Uterus (tissue), 4 donors: ENCODE data around the gene GCC2. TPM values are rescaled to one million over a fixed set of nuclear protein-coding genes. Genes with fewer than 3 reads are reported as not detected.
A peak's percentile ranks its signal among the peaks of the same experiment; 100 is the strongest.
"Not testable (repeated sequence)": the region's sequence is repeated elsewhere in the genome, so short reads cannot be mapped to it uniquely, and the experiment has no call there.

ENCODE experiments used
- DNase-seq, 2 donors: peaks; one replicate each; pipeline ENCODE4 v3.0.0-alpha.2; 2019 to 2020
- H3K27ac ChIP-seq, 2 donors: fragments of 200-600 bp; sonication (generic); 1 replicate in 1 of 2; 2 replicates in 1 of 2; pipeline ENCODE4 v1.5.1; 2016 to 2018
- H3K27me3 ChIP-seq, 2 donors: fragments of 200-600 bp; sonication (generic); one replicate each; pipeline ENCODE4 v1.5.1; 2018 to 2019; ENCODE audit warnings: control low read depth in 1 of 2
- H3K36me3 ChIP-seq, 2 donors: fragments of 200-600 bp; sonication (generic); one replicate each; pipeline ENCODE4 v1.5.1; 2019; ENCODE audit warnings: control low read depth in 1 of 2
- H3K4me1 ChIP-seq, 2 donors: fragments of 200-600 bp; sonication (generic); one replicate each; pipeline ENCODE4 v1.5.1; 2018 to 2019; ENCODE audit warnings: control low read depth in 1 of 2
- H3K4me3 ChIP-seq, 2 donors: fragments of 200-600 bp; sonication (generic); 1 replicate in 1 of 2; 2 replicates in 1 of 2; pipeline ENCODE4 v1.5.1; 2018 to 2019; ENCODE audit warnings: mild to moderate bottlenecking in 1 of 2
- H3K9me3 ChIP-seq, 2 donors: fragments of 200-600 bp; sonication (generic); one replicate each; pipeline ENCODE4 v1.5.1; 2019; ENCODE audit warnings: control low read depth in 1 of 2
- CTCF ChIP-seq, 4 experiments: fragments of 200-600 bp in 2 of 4; fragments of 450-650 bp in 2 of 4; sonication (generic) in 2 of 4; IDR thresholded peaks; one replicate each; pipeline ENCODE4 v1.5.1; 2016 to 2019; ENCODE audit warnings: antibody characterized with exemption in 4 of 4, mild to moderate bottlenecking in 2 of 4, moderate library complexity in 1 of 4
- POLR2A ChIP-seq, 2 donors: fragments of 450-650 bp; IDR thresholded peaks; one replicate each; pipeline ENCODE4 v1.6.1; 2016; ENCODE audit warnings: antibody characterized with exemption in 2 of 2, mild to moderate bottlenecking in 1 of 2, moderate library complexity in 1 of 2
- intact Hi-C: fragments of 100-400 bp; cut with DNase I; formaldehyde crosslinking; loops from one replicate; pipeline ENCODE4 v1.15.1; 2023; ENCODE audit warnings: low total_unique reads
- total RNA-seq, 4 donors: library from RNA; depleted of rRNA in 3 of 4; stranded (reverse); fragments of >200 nt in 3 of 4; gene quantifications; one replicate each; pipeline versions ENCODE4 v1.1.0 to v1.2.4, GENCODE V29; 2014 to 2023
- donor health status: DM: yes; HTN: yes; CAD: no.

The GCC2 gene
- total RNA-seq, 4 donors from 2014 or later = 30.3 to 79.4 (median 57.7) TPM

- no peak for DNase-seq
- no peaks in the 10 kb centered on the region for H3K9me3 ChIP-seq
- peaks cover 0 to 6% of the 10 kb centered on the region in 2 donors for H3K4me1 ChIP-seq
- TF ChIP-seq CTCF (IDR thresholded peaks at IDR 0.05) = no peak
- TF ChIP-seq POLR2A (IDR thresholded peaks at IDR 0.05) = no peak
- no peak overlapping the region for H3K4me3 ChIP-seq
- H3K27me3 ChIP-seq = no peaks in the 10 kb centered on the region
- H3K36me3 ChIP-seq = no peaks in the 10 kb centered on the region
- intact Hi-C loops = no loop called here
- no peak overlapping the region for H3K27ac ChIP-seq
These were observed 2.3 kb upstream of the GCC2 start for GRCh38 chr2:108446703-108447102.

GRCh38 chr2:108447947-108448677, 894 bp upstream of the GCC2 start:
- DNase-seq = no peak
- TF ChIP-seq POLR2A (IDR thresholded peaks at IDR 0.05) (no peak), CTCF (IDR thresholded peaks at IDR 0.05) (no peak)
- Histone ChIP-seq H3K27me3 (no peaks in the 10 kb centered on the region), H3K4me3 (peak overlapping the region; percentile 72 to 84), H3K9me3 (no peaks in the 10 kb centered on the region), H3K27ac (peak overlapping the region; percentile 81 to 87), H3K36me3 (no peaks in the 10 kb centered on the region), H3K4me1 (peaks cover 0 to 6% of the 10 kb centered on the region in 2 donors)
- intact Hi-C loops = no loop called here

GRCh38 chr2:108449410-108450130, 564 bp downstream of the GCC2 start:
- Histone ChIP-seq H3K4me3 (peak overlapping the region; percentile 72 to 84), H3K36me3 (no peaks in the 10 kb centered on the region), H3K9me3 (no peaks in the 10 kb centered on the region), H3K27me3 (no peaks in the 10 kb centered on the region), H3K27ac (peak overlapping the region; percentile 81 to 87), H3K4me1 (peaks cover 0 to 6% of the 10 kb centered on the region in 2 donors)
- TF ChIP-seq CTCF (IDR thresholded peaks at IDR 0.05) (no peak), POLR2A (IDR thresholded peaks at IDR 0.05) (no peak)
- DNase-seq = no peak
- intact Hi-C loops = no loop called here

GRCh38 chr2:108450863-108451262, 1.9 kb downstream of the GCC2 start:
- no peak for TF ChIP-seq POLR2A (IDR thresholded peaks at IDR 0.05)
- no peaks in the 10 kb centered on the region for H3K9me3 ChIP-seq
- H3K4me1 ChIP-seq = peaks cover 0 to 6% of the 10 kb centered on the region in 2 donors
- no peaks in the 10 kb centered on the region for H3K36me3 ChIP-seq
- H3K27me3 ChIP-seq = no peaks in the 10 kb centered on the region
- H3K4me3 ChIP-seq = no peak overlapping the region
- no peak overlapping the region for H3K27ac ChIP-seq
- intact Hi-C loops = no loop called here
- DNase-seq = no peak

- intact Hi-C loops = no loop called here
- no peaks in the 10 kb centered on the region for H3K9me3 ChIP-seq
- H3K27me3 ChIP-seq = no peaks in the 10 kb centered on the region
- TF ChIP-seq CTCF (IDR thresholded peaks at IDR 0.05) (no peak), POLR2A (IDR thresholded peaks at IDR 0.05) (no peak)
- no peak overlapping the region for H3K4me3 ChIP-seq
- no peak for DNase-seq
- no peak overlapping the region for H3K27ac ChIP-seq
- no peaks in the 10 kb centered on the region for H3K36me3 ChIP-seq
- peaks cover 0 to 6% of the 10 kb centered on the region in 2 donors for H3K4me1 ChIP-seq
These were observed 3.0 kb downstream of the GCC2 start for GRCh38 chr2:108451976-108452375.

- DNase-seq, H3K27me3 ChIP-seq, intact Hi-C loops, H3K4me1 ChIP-seq, H3K9me3 ChIP-seq, H3K4me3 ChIP-seq, H3K36me3 ChIP-seq, H3K27ac ChIP-seq: not testable (repeated sequence)
These were observed 4.5 kb downstream of the GCC2 start for GRCh38 chr2:108453530-108453929.
